ENCODE data around the gene USH1C. TPM values are rescaled to one million over a fixed set of nuclear protein-coding genes. Genes with fewer than 3 reads are reported as not detected.

The USH1C gene
- total RNA-seq, 1 donor from 2014 or later, result 0.24 TPM

DNA sequence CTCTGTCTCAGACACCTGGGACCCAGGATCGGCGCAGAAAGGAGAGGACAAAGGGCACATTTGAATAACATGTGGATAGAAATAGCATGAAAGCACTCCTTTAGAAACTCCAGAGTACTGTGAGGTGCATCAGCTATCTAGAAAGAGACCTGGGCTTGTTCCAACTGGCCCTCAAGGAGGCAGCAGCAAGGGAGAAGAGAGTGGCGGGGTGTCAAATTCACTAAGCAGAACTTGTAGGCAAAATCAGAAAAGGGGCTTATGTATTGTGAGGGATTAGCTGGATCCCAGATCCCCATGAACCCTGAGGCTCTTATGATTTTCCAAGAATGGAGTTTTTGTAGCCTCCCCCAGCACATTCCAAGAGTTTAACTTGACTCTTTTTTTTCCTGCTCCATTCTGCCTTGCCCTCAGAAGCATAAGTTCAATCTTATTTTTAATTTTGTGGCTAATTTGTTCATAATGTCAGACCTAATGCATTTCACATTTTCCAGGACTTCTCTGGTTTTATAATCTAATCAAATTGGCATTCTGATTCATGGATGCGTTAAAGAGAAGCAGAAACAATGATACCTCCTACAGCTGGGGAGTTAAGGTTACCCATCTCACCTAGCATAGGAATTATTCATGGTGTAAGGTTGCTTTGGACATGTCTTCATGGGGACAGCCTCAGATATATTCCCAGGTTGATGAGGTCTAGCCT lies 33.6 kb downstream of the USH1C start:
- no peak overlapping the region for H3K27ac Mint-ChIP-seq

DNA sequence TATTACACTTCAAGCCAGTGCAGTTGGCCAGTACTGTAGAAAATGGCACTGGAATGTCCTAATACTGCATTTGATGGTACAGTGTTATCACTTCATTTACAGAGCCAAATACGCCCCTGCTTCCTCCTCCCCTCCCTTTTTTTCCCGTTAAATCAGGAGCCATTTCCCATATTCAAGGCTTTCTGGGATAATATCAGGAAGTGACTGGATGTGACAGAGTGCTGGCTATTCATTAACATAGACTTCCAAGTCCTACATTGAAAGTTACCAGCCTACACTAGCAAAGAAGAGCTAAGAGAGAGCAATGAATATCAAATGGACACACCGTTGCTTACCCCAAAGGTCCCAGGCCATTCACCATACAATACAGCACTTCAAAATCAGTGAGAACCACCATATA lies 35.4 kb downstream of the USH1C start:
- Histone ChIP-seq H4K20me1 (ENCODE audit: low read depth) (no peaks in the 10 kb centered on the region), H2AFZ (replicated peaks) (no peak overlapping the region), H3F3A (ENCODE audit: low read depth) (no peaks in the 10 kb centered on the region), H3K27me3 (no peaks in the 10 kb centered on the region), H3K27ac (no peak overlapping the region), H3K9ac (no peak overlapping the region), H3K4me3 (no peak overlapping the region), H3K4me2 (no peak overlapping the region), H3K79me2 (ENCODE audit: low read depth) (no peaks in the 10 kb centered on the region), H3K36me3 (no peaks in the 10 kb centered on the region), H3K4me1 (no peaks in the 10 kb centered on the region), H3K9me3 (ENCODE audit: low read depth) (no peaks in the 10 kb centered on the region)
- no peak overlapping the region for H3K4me3 Mint-ChIP-seq
- H3K9me3 Mint-ChIP-seq, result no peaks in the 10 kb centered on the region
- no peaks in the 10 kb centered on the region for H3K36me3 Mint-ChIP-seq
- TF ChIP-seq, protein P1, sequence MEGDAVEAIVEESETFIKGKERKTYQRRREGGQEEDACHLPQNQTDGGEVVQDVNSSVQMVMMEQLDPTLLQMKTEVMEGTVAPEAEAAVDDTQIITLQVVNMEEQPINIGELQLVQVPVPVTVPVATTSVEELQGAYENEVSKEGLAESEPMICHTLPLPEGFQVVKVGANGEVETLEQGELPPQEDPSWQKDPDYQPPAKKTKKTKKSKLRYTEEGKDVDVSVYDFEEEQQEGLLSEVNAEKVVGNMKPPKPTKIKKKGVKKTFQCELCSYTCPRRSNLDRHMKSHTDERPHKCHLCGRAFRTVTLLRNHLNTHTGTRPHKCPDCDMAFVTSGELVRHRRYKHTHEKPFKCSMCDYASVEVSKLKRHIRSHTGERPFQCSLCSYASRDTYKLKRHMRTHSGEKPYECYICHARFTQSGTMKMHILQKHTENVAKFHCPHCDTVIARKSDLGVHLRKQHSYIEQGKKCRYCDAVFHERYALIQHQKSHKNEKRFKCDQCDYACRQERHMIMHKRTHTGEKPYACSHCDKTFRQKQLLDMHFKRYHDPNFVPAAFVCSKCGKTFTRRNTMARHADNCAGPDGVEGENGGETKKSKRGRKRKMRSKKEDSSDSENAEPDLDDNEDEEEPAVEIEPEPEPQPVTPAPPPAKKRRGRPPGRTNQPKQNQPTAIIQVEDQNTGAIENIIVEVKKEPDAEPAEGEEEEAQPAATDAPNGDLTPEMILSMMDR (IDR thresholded peaks at IDR 0.05), result no peak
- TF ChIP-seq EZH2 (IDR thresholded peaks at IDR 0.05) (no peak), EZH2phosphoT487 (IDR thresholded peaks at IDR 0.05) (no peak)
- peaks cover 3% of the 10 kb centered on the region for H3K27me3 Mint-ChIP-seq (ENCODE audit: insufficient read depth, low read depth)
- peaks cover 14% of the 10 kb centered on the region for H3K4me1 Mint-ChIP-seq
- DNase-seq (ENCODE audit: low spot score), result no peak
- no peak overlapping the region for H3K27ac Mint-ChIP-seq

More for the DNA sequence above, 33.6 kb downstream of the USH1C start:
- Histone ChIP-seq H3K36me3 (no peaks in the 10 kb centered on the region), H3F3A (ENCODE audit: low read depth) (no peaks in the 10 kb centered on the region), H3K4me2 (no peak overlapping the region), H3K27me3 (no peaks in the 10 kb centered on the region), H2AFZ (replicated peaks) (no peak overlapping the region), H3K4me3 (no peak overlapping the region), H4K20me1 (ENCODE audit: low read depth) (no peaks in the 10 kb centered on the region), H3K4me1 (no peaks in the 10 kb centered on the region), H3K9me3 (ENCODE audit: low read depth) (no peaks in the 10 kb centered on the region), H3K79me2 (ENCODE audit: low read depth) (no peaks in the 10 kb centered on the region), H3K9ac (no peak overlapping the region), H3K27ac (no peak overlapping the region)
- Mint-ChIP-seq H3K9me3 (no peaks in the 10 kb centered on the region), H3K4me3 (no peak overlapping the region), H3K4me1 (peaks cover 11% of the 10 kb centered on the region), H3K27me3 (ENCODE audit: insufficient read depth, low read depth) (peaks cover 3% of the 10 kb centered on the region), H3K36me3 (no peaks in the 10 kb centered on the region)
- no peak for DNase-seq (ENCODE audit: low spot score)
- TF ChIP-seq, protein P1 (IDR thresholded peaks at IDR 0.05), result no peak
- no peak for TF ChIP-seq EZH2phosphoT487 (IDR thresholded peaks at IDR 0.05)
- no peak for TF ChIP-seq EZH2 (IDR thresholded peaks at IDR 0.05)

DNA sequence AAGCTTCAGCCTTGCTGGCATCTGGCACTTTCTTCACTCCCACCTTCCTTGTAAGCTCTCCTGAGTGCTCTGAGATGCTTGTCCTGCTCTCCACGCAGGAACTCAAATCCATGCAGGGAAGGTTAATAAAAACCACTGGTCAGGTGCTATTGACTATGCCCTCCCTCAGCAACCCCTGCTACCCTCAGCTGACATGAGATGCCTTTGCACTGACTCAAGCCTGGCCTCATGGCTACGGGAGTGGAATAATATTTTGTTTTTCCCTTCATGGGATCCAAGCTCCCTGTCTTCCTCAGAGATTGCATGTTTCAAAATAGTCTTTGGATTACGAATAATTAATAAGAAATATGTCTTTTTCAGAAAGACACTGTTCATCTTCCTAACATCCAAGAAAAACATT lies 35.9 kb downstream of the USH1C start:
- H3K4me1 ChIP-seq, result no peaks in the 10 kb centered on the region
- no peak overlapping the region for H3K4me3 ChIP-seq
- H3K27me3 Mint-ChIP-seq (ENCODE audit: insufficient read depth, low read depth), result peaks cover 3% of the 10 kb centered on the region
- H3K4me1 Mint-ChIP-seq, result peaks cover 14% of the 10 kb centered on the region
- H3F3A ChIP-seq (ENCODE audit: low read depth), result no peaks in the 10 kb centered on the region
- DNase-seq (ENCODE audit: low spot score), result no peak
- H3K9me3 Mint-ChIP-seq, result no peaks in the 10 kb centered on the region
- H3K4me2 ChIP-seq, result no peak overlapping the region
- no peak for TF ChIP-seq EZH2 (IDR thresholded peaks at IDR 0.05)
- TF ChIP-seq, protein P1 (IDR thresholded peaks at IDR 0.05), result no peak
- TF ChIP-seq EZH2phosphoT487 (IDR thresholded peaks at IDR 0.05), result no peak
- H3K27ac ChIP-seq, result no peak overlapping the region
- H3K27ac Mint-ChIP-seq, result no peak overlapping the region
- H3K79me2 ChIP-seq (ENCODE audit: low read depth), result no peaks in the 10 kb centered on the region
- H3K27me3 ChIP-seq, result no peaks in the 10 kb centered on the region
- no peak overlapping the region for H2AFZ ChIP-seq (replicated peaks)
- no peaks in the 10 kb centered on the region for H3K36me3 Mint-ChIP-seq
- H4K20me1 ChIP-seq (ENCODE audit: low read depth), result no peaks in the 10 kb centered on the region
- H3K9me3 ChIP-seq (ENCODE audit: low read depth), result no peaks in the 10 kb centered on the region
- H3K36me3 ChIP-seq, result no peaks in the 10 kb centered on the region
- no peak overlapping the region for H3K9ac ChIP-seq
- H3K4me3 Mint-ChIP-seq, result no peak overlapping the region

All from neural progenitor cell (in vitro differentiated cells).